HL-60/S4 (cell line): ENCODE data around the gene ATF7IP.

Experiments
- in situ Hi-C: fragments of 300-500 bp; cut with MboI; formaldehyde crosslinking; loops from 2 replicates; pipeline ENCODE4 v1.14.3; 2022; ENCODE audit warnings: low sequenced_read_pairs

The ATF7IP gene

GRCh38 chr12:14410841-14411569 is 45.5 kb downstream of the ATF7IP start:
- in situ Hi-C loops, result no loop called here

DNA sequence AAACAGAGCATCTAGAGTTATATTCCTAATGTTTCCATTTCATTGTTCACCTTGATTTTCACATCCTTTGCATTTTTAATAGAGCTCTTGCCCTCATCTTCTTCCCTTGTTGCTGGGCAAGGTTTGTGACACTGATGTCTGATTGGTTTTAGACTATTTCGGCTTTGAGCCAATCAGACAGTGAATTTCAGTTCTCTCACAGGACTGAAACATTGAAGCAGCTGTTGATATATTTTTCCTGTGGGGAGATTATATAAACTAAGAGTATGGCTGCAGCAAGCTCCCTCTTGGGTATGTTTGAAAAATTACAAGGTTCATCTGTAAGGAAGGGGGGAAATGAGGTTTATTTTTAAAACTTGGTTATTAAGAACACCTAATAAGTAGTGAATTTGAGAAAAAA is 51.2 kb downstream of the ATF7IP start:
- in situ Hi-C loops, result no loop called here

- in situ Hi-C loops, result no loop called here
Measured at GRCh38 chr12:14417715-14418114, 52.2 kb downstream of the ATF7IP start.

GRCh38 chr12:14418451-14418890 is 53.0 kb downstream of the ATF7IP start:
- in situ Hi-C loops, result no loop called here

- in situ Hi-C loops, result no loop called here
Measured at GRCh38 chr12:14422516-14423230, 57.2 kb downstream of the ATF7IP start.

DNA sequence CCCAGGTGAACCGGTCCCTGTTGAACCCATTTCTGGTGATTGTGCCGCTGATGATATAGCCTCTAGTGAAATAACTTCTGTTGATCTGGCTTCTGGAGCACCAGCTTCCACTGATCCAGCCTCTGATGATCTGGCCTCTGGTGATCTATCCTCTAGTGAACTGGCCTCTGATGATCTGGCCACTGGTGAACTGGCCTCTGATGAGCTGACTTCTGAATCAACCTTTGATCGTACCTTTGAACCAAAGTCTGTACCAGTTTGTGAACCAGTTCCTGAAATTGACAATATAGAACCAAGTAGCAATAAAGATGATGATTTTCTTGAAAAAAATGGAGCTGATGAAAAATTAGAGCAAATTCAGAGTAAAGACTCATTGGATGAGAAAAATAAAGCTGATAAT is 59.1 kb downstream of the ATF7IP start:
- in situ Hi-C loops, result no loop called here

DNA sequence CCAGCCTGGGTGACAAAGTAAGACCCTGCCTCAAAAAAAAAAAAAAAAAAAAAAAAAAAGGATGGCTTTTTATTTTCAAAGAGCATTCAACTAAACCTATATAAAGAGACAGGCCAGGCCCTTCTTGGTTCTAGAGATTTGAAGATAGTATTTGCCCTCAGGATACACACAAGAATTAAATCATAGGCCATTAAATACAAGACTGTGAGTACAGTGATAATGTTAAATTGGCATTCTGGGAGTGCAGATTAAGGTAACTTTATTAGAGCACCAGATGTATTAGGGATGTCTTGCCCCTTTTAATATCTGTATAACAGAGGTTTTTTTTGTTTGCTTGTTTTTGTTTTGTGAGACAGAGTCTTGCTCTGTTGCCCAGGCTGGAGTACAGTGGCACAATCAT is 61.3 kb downstream of the ATF7IP start:
- in situ Hi-C loops, result no loop called here

DNA sequence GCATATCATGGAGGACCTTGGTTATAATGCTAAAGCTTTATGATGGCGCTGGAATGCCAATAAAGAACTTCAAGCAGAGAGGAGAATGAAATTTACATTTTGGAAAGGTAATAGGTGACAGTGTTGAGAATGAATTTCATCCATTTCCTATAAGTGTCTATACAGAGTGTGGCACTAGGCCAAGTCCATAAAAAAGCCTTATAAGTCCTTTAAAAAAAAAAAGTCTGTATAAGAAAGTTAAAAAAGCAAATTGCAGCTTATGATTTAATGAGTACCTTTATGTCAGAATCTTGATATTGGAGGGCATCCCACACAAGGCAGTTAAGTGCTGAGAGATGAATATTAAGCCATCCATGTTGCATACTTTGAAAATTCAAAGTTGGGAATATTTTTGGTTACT is 62.4 kb downstream of the ATF7IP start:
- in situ Hi-C loops, result no loop called here

- in situ Hi-C loops, result no loop called here
Measured at GRCh38 chr12:14430394-14430986, 65.0 kb downstream of the ATF7IP start.

GRCh38 chr12:14431975-14432374 is 66.5 kb downstream of the ATF7IP start:
- in situ Hi-C loops, result no loop called here

DNA sequence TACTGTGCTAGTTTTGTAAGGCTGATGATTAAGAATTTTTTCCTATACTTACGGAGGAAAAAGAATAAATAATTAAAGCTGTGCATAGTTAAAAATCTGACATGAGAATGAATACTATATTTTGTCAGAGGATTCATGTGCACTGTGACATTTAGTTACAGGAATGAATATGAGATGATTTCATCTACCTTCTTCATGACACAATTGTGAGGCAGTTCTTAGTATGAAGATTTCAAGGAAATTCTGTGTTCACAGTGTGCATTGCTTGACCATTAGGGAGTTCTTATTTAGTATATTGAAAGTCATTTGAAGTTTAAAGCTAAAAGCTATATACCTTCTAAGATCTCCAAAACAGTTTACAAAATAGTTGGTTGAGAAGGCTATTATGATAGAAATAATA is 70.1 kb downstream of the ATF7IP start:
- in situ Hi-C loops, result no loop called here

DNA sequence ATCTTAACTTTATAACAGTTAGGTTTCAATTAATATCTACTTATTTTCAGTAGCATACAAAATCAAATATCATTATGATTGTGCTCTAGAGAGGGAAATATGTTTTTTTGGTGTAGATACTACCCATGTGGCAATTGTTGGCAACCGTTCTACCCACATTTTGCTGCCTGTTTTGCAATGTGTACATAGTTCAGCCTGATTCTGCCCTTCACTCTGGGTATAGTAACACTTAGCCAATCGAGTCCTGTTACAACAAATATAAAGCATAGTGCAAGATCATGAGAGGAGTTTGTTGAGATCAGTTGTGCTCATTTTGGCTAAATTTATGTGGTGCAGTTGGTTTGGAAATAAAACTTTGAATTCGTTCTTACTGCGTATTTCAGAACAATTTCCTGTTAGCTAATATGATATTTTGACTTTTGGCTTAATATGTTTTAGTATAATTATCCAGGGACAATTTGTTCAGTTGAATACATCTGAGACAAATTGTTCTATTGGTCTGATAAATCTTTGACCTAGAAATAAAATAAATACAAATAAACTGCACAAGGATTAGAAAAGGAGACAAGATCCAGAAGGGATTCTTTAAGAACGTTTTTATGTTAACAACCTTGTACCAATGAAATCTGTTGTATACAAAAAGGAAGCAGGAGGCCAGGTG is 76.9 kb downstream of the ATF7IP start:
- in situ Hi-C loops, result no loop called here

GRCh38 chr12:14443531-14443930 is 78.0 kb downstream of the ATF7IP start:
- in situ Hi-C loops, result no loop called here

DNA sequence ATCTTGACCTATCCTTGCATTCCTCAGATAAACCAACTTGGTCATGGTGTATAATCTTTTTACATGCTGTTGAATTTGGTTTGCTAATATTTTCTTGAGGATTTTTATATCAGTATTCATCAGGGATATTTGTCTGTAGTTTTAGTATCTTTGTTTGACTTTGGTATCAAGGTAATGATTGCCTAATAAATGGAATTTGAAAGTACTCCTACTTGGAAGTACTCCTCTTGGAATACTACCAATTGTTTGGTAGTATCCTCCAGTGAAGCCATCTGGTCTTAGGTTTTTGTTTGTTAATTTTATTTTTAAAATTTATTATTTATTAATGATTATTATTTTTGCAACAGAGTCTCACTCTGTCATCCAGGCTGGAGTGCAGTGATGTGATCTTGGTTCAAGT is 85.0 kb downstream of the ATF7IP start:
- in situ Hi-C loops, result no loop called here

DNA sequence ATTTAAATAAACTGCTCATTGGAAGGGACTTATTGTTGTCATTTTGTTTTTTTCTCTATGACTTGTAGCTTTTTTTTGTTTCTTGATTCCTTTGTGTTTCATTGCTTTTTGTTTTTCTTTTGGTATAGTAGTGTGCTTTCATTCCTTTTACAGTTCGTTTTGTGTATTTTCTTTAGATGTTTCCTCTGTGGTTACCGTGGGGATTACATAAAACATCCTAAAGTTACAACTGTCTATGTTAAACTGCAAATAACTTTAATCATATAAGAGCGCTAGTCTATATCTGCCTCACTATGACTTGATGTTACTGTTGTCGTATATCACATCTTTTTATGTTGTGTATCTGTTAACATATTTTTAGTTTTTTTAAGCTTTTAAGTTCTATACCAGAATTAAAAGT is 86.9 kb downstream of the ATF7IP start:
- in situ Hi-C loops, result no loop called here

GRCh38 chr12:14452865-14453264 is 87.4 kb downstream of the ATF7IP start:
- in situ Hi-C loops, result no loop called here

DNA sequence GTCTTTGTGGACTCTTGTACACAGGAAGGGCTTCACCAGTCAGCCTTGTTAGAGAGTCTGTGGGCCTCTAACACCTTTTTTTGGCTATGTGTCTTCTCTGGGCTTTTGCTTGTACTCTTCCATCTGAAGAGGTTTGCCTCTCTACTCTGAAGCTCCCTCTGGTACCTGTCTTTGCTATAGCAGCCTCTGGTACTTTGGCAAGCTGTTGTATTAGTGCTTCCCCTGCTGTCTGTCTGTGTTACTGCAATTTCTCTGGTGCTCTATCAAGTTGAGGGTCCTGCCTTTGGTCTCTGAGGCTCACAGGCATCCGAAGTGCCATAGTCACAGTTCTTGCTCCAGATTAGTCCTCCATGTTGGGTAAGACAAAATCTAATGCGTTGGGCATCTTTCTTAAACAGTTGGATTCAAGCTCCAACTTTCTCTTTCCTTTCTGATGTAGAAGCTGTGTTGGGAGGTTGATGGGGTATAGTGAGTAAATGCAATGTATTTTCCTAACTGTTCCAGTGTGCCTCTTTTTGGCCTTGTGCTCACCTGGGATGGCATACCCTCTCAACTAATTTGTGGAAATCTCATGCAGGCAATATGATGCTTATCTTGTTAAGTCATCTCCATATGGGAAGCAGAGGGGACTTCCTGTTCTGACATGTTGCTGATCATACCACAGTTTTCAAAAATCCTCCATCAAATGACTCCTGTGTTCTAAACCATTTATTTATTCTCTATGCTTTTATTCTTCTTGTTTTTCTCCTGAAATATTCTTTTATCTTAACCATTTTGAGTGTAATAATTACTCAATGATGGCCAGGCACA is 88.8 kb downstream of the ATF7IP start:
- in situ Hi-C loops, result no loop called here

- in situ Hi-C loops, result no loop called here
Measured at GRCh38 chr12:14460212-14460841, 94.8 kb downstream of the ATF7IP start.

GRCh38 chr12:14471497-14471896 is 106.0 kb downstream of the ATF7IP start:
- in situ Hi-C loops, result no loop called here

GRCh38 chr12:14473707-14474287 is 108.3 kb downstream of the ATF7IP start:
- in situ Hi-C loops, result no loop called here
